Measurements from ENCODE around the gene ZSCAN23.
"Not testable (repeated sequence)": the region's sequence is repeated elsewhere in the genome, so short reads cannot be mapped to it uniquely, and the experiment has no call there.

ZSCAN23 gene

DNA sequence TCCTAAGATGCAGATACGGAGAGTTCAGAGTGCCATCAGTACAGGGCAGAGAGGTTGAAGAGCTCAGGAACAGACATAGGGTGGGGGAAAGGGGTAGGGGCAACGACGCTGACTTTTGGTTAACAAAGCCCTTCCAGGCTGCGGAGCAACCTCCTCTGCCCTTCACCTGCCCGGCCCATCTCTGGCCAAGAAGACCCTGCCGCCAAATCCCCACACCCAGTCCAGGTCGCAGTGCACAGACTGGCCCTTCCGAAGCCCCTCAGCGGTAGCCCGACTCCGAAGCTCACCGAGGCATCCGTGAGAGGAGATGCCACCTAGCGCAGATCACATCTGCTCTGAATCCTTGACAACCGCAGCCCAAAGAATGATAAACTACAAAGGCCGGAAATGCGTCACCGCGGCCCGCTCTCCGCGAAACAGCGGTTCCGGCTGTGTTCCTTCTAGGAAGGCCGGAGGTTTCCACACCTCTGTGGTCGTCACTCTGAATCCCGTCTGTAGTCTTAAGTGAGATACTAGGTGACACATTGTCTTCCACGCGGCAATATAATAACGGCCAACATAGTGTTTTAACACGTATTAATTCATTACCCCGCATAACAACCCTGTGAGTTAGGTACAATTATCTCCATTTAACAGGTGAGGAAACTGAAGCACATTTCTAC lies at the start of gene ZSCAN23:
Gene ZSCAN23, minus strand, starts transcription at position 380 of the 662 bp plus-strand sequence. CDS start 7,225 bp downstream, outside the sequence.
- peak; percentile 76 to 78 for DNase-seq (ENCODE audit: low read depth in 2 of 2)

DNA sequence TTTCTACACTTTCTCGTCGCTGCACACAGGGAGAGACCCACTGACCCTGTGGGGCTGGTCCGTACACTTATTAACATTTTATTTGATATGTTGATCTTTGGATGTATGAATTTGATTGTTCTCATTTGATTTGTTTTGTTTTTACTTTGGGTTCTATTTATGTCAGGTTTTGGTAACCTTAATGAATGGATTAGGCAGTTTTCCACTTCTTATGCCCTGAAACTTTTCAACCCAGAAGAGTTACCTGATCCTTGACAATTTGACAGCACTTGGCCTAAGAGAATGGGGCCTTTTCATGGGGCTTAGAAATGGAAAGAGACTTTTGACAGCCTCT lies 48.7 kb upstream of the ZSCAN23 start:
- no peak for DNase-seq (ENCODE audit: low read depth in 2 of 2)

DNA sequence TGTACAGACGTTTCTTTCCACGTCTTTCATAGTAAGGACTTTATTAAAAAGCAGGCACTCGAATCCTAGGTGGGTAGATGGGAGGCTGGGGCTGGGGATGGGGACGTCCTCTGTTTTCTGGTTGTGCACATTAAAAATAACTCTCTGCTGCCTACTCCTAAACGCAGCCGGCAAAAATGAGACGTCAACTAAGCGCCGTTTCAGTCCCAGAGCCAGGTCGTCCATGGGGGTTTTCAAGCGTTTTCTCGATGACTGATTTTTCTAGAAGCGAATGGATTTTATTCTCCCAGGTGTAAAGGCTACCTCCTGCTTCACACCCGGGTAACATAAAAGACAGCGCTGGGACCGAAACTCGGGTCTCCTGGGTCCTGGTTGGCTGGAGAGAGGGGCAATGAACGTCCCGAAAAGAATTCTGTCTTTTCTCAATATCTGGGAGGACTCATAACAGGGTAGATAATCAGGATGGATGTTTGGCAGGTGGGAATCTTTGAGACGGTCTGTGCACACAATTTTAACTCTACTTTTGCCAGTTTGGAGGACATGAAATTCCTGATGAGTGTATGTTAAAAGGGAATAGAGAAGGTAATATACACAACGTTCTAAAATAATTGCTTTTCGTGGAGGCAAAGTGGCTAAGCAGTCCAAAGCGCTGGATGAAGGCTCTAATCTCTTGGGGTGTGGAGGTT lies 47.1 kb upstream of the ZSCAN23 start:
- DNase-seq (ENCODE audit: low read depth in 2 of 2): no peak

DNA sequence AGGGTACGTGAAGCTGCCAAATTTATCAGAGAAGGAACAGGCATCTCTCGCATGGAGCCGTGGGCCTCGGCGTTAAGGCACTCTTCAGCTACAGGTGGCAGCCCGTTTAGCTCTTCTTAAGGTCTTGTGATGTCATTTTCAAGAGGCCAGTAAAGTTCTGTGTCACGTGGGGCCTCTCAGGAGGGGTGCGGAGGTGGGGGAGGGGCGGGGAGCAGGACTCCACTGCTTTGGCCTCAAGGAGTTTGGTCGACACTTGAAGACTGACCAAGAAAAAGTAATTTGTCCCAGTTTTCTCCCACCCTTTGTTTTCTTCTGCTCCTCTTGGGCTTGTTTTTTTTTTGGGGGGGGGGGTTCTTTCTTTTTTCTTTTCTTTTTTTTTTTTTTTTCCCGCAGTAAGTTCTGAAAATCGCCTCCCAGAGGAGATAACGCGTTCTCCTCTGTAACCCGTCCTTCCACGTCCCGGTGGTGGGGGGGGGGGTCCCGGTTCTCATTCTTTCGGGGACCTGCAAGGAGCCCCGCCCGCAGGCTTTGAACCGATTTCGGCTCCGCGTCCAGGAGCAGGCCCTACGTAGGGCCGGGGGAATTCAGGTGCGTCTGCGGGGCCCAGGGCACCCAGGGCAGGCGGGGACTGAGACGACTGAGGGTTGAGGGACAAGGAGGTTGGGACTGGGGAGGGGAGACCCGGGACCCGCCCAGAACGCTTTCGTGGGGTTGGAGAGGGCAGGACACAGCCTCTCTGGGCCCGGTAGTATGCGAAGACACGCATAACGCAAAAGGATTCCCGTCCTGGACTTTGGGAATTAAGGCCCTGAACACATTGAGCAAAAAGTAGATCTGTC lies 46.3 kb upstream of the ZSCAN23 start:
- peak; percentile 3 to 42 for DNase-seq (ENCODE audit: low read depth in 2 of 2)

DNA sequence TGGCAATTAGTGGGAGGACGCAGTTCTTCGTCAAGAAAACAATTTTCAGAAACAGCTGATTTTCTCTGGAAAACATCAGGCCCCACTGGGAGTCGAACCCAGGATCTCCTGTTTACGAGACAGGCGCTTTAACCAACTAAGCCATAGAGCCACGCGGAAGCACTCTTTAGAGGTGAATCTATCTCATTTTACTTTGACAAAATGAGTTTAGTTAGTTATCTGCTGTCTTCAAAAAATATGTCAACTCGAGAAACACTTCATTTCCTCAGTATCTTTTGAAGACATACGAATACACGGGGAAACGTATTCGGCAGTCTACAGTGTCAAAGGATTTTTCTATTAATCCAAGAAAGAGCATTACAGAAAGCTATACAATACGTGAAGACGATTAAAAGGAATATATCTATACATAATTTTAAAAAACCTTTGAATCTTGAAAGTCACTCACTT lies 45.6 kb upstream of the ZSCAN23 start:
- peak; percentile 13 to 52 for DNase-seq (ENCODE audit: low read depth in 2 of 2)

DNA sequence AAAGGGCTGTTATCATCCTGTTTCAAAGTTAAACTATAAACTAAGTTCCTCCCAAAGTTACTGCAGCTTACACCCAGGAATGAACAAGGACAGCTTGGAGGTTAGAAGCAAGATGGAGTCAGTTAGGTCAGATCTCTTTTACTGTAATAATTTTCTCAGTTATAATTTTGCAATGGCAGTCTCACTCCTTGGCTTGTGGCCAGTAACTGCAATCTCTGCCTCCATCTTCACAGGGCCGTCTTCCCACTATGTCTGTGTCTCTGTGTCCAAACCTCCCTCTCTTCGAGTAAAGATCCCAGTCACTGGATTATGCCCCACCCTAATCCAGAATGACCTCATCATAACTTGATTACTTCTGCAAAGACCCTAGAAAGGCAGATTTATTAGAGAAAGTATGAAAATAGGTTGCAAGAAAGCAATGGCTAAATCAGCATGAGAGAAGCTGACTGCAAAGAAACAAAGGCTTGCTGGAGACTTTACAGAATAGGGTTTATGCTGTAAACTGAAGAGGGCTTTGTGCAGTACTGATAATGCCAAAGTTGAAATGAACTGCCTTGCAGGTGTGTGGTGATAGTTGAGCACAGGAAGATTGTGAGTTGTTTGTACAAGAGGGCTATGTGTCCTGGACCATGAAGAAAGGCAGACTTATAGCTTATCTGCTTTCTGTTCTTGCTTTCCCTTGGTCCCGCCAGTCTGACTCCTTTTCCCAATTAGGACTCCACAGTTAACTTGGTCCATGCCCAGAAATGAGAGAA lies 43.9 kb upstream of the ZSCAN23 start:
- no peak for DNase-seq (ENCODE audit: low read depth in 2 of 2)

DNA sequence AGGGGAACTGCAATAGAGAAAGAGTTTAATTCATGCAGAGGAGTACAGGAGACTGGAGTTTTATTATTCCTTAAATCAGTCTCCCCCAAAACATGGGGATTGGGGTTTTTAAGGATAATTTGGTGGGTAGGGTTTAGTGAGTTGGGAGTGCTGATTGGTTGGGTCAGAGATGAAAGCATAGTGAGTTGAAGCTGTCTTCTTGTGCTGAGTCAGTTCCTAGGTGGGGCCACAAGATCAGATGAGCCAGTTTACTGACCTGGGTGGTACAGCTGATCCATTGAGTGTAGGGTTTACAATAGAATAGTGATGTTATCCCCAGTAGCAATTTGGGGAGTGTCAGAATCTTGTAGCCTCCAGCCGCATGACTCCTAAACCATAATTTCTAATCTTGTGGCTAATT lies 43.2 kb upstream of the ZSCAN23 start:
- DNase-seq (ENCODE audit: low read depth in 2 of 2): no peak

DNA sequence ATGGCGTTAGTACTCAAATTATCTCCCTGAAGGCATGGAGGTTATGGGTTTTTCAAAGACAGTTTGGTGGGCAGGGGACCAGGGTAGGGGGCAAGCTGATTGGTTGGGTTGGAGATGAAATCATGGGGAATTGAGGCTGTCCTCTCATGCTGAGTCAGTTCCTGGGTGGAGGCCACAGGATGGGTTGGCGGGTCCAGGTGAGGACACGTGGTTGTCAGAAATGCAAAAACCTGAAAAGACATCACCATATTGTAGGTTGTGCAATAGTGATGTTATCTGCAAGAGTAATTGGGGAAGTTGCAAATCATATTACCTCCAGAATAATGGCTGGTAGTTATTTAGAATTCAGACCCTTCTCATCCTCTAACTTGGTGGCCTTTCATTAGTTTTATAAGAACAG lies 42.2 kb upstream of the ZSCAN23 start:
- DNase-seq (ENCODE audit: low read depth in 2 of 2): no peak

DNA sequence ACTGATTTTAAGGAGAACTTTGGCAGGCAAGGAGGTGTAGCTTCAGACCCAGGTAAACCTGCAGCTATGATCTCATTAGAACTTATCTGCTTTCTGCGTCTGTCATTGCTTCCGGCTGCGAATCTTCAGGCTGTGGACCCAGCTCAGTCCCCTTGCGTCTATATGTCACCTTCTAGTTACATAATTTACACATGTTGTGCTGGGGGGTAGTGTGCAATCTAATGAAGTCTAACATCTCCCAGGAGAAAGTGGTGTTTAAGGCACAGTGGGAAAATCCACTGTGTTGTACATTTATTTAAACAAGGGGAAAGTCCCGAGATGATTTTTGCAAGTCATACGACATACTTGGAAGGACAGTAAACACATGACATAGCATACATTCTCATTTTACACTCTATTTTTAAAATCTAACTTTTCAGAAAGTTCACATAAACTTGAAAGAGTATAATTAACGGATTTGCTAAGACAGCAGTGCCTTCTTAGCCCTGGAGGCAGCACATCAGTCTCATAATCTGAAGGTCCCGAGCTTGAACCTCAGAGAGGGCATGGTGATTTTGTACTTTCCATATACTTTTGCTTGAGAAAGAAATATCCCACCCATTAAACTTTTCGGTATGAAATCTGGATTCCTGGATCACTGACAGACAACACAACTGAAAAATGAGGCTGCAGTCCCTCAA lies 37.1 kb upstream of the ZSCAN23 start:
- no peak for DNase-seq (ENCODE audit: low read depth in 2 of 2)

DNA sequence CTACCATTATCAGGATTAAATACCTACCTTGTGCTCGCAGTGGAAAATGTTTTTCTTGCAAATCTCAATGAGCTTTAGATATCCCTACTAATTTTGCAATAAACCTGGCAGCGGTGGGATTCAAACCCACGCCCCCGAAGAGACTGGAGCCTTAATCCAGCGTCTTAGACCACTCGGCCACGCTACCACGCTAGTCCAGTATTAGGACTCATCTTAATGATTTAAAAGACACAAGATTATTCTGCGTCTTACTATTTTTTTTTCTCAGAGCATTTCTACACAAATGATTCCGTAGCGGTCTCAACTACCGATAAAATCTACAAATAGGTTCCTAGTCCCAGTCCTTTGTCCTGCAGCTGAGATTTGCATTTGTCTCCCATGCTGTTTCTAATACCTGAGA lies 35.2 kb upstream of the ZSCAN23 start:
- DNase-seq (ENCODE audit: low read depth in 2 of 2): no peak

DNA sequence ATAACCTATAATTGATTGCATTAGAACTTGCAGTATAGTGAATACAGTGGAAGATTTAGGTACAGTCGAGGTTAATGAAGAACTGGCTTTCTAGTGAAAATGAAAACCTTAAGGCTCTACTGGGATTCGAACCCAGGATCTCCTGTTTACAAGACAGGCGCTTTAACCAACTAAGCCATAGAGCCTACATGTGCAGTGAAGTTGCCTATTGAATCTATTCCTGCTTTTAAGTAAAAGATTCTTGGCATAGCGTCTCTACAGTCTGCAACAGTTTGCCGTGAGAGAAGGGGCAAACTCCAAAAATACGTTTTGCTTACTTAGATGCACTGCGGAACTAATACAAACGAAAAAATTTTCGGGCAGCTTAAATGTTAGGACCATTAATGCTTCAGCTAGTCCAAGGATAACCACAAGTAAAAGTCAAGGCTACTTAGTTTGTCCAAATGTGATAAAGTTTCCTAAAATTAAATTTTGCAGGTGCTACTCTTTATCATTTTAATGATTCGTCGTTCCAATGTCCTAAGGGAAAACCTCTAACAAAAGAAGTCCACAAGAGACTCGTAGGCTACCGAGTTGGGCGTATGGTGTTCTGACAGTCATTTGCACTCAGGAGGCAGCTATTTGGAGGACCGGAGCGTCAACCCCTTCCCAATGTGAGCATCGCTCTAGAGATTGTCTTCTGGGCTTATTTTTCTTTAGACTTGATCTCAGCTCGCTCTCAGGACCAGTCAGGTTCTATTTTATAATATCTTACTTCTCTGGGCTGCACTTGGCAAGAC lies 31.3 kb upstream of the ZSCAN23 start:
- DNase-seq (ENCODE audit: low read depth in 2 of 2): no peak

DNA sequence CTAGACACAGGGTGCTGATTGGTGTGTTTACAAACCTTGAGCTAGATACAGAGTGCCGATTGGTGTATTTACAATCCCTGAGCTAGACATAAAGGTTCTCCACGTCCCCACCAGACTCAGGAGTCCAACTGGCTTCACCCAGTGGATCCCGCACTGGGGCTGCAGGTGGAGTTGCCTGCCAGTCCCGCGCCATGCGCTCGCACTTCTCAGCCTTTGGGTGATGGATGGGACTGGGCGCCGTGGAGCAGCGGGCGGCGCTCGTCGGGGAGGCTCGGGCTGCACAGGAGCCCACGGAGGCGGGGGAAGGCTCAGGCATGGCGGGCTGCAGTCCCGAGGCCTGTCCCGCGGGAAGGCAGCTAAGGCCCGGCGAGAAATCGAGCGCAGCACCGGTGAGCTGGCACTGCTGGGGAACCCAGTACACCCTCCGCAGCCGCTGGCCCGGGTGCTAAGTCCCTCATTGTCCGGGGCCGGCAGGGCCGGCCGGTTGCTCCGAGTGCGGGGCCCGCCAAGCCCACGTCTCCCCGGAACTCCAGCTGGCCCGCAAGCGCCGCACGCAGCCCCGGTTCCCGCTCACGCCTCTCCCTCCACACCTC lies 26.0 kb upstream of the ZSCAN23 start:
- not testable (repeated sequence) for DNase-seq (ENCODE audit: low read depth in 2 of 2)

DNA sequence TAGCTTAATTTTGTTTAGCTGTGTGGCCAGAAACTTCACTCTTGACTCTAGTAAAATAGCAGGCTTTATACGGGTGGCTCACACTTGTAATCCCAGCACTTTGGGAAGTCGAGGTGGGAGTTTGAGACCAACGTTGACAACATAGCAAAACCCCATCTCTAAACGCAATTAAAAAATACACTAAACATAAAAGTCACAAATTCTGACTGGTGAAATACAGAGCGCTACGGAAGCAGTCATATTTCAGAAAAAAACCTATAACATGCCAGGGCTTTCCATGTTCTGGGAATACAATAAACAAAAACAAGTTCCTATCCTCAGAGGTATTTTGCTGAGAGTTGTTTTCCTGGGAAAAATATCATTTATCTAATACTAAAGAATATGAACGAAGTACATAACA lies 24.8 kb upstream of the ZSCAN23 start:
- no peak for DNase-seq (ENCODE audit: low read depth in 2 of 2)

DNA sequence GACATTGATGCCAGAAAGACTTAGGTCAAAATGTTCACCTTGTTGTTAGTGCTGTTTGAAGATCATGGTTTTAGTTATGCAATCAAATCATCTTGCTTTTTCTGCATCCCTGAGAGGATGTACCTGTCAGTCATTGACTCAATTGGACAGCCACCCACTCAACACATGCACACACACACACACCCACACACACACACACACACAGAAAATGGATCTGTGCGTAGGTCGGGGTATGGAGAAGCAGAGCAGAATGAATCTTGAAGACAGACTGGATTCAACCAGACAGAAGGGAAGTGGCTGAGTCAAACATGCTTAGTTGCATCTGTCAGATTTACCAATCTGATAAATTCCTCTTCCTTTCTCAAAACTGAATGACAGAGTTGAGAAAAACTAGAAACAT lies 19.1 kb upstream of the ZSCAN23 start:
- no peak for DNase-seq (ENCODE audit: low read depth in 2 of 2)

DNA sequence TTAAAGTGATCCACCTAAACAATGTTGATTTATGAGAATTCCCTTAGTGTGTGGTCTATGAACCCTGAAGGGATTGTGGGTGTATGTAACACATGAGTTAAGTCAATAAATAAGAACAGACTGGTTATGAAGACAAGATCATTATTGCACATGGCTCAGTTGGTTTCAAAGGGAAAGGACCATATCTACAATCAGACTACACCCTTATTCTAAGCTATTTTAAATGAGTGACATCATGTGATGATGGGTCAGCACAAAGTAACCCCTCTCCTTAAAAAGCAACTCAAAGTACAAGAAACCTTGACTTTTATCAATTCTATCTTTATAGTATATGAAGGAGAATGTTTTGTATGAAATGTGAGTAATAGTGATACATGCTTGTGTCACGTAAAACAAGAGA lies 15.3 kb upstream of the ZSCAN23 start:
- no peak for DNase-seq (ENCODE audit: low read depth in 2 of 2)

DNA sequence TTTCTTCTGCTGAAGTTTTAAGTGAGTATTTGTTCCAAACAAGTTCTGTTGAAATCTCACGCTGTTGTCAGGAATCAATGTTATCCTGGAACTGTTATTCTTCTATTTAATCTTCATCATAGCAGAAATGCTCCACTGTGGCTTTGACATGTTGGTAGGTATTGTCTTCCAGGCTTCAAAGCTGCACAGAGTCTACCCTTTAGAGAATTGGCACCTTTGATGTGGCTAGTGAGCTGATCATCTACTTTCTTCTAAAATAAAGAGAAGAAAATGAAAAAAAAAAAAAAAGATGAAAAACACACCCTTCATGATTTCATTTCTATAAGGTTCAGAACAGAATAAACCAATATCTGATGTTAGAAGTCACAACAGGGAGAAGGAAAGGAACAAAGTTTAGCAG lies 5.8 kb upstream of the ZSCAN23 start:
- DNase-seq (ENCODE audit: low read depth in 2 of 2): no peak

DNA sequence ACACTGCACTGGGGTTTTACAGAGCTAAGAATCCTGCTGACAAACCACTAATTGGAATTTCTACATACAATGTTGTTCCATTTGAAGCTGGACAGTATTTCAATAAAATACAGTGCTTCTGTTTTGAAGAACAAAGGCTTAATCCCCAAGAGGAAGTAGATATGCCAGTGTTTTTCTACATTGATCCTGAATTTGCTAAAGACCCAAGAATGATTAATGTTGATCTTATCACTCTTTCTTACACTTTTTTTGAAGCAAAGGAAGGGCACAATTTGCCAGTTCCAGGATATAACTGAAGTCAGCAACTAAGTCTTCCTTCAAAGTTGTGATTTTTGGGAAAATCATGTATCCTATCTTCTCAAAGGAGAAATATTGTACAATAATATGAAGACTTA lies 4.2 kb upstream of the ZSCAN23 start:
- not testable (repeated sequence) for DNase-seq (ENCODE audit: low read depth in 2 of 2)

DNA sequence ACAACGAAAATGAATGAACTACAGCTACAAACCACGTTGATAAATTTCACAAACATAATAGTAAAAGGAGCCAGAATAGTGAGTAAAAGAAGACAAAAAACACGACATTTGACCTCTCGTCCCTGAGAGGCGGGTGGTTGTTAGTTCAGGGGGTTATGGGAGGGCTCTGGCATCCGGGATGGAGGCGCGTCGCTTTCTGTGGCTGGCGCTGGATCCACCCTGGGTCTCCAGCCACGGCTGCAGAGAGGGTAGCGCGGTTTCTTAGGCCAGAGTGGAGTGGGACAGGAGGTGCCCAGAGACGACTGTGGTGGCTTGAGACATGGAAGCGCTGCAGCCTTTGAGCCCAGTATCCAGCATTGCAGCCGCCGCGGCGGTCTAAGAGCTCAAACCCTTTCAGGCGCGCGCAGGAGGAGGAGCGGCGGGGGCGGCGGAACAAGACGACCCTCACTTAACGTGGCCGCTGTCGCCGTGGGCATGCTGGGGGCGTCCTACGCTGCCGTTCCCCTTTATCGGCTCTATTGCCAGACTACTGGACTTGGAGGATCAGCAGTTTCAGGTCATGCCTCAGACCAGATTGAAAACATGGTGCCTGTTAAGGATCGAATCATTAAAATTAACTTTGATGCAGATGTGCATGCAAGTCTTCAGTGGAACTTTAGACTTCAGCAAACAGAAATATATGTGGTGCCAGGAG lies 3.7 kb upstream of the ZSCAN23 start:
- DNase-seq (ENCODE audit: low read depth in 2 of 2): no peak

DNA sequence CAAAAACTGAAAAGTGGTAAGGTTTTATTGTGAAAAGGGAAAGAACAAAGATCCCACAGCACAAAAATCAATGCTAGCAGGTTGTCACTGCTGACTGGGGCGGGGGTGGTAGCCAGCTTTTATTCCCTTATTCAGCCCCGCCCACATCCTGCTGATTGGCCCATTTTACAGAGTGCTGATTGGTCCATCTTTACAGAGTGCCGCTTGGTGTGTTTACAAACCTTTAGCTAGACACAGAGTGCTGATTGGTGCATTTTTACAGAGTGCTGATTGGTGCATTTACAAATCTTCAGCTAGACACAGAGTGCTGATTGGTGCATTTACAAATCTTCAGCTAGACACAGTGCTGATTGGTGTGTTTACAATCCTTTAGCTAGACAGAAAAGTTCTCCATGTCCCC lies 1.5 kb upstream of the ZSCAN23 start:
- DNase-seq (ENCODE audit: low read depth in 2 of 2): not testable (repeated sequence)

DNA sequence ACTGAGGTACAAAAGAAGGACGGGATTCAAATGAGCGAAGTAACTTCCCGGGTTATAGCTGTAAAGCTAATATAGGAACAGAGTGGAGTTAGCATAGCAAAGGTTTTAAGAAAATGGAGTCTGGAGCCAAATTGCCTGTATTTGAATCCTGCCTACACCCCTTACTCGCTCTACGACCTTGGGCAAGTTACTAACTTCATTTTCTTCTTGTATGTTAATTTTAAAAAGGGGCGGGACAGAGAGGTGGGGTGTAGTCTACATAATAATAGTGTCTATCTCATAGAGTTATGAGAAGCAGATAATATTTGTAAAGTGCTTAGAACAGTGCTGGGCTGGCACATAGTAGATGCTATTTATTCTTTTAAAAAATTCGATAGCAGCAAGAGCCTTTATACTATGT lies 705 bp downstream of the ZSCAN23 start:
- no peak for DNase-seq (ENCODE audit: low read depth in 2 of 2)
